D721Med (cell line): Measurements from ENCODE around the gene THBS3.

Experiments used
- DNase-seq: peaks from one replicate; pipeline ENCODE4 v3.0.0; 2011; ENCODE audit warnings: low spot score; ENCODE audit not compliant: insufficient read length
- FAIRE-seq: peaks from 2 replicates; lab custom pipeline; 2011; peaks lifted over from hg19 to GRCh38; lab: Jason Lieb, UNC
- CTCF ChIP-seq: IDR thresholded peaks from 2 replicates; pipeline ENCODE4 v1.5.1; 2012; ENCODE audit warnings: mild to moderate bottlenecking, control low read depth; ENCODE audit not compliant: insufficient read depth; ENCODE audit errors: missing control alignments

THBS3 gene

GRCh38 chr1:155206891-155207805, 549 bp downstream of the THBS3 start:
- FAIRE-seq (peak; percentile 16), DNase-seq (peak; percentile 78)
- TF ChIP-seq CTCF = peak; percentile 96

- DNase-seq (peak; percentile 10), FAIRE-seq (no peak)
- TF ChIP-seq CTCF = no peak
Measured at GRCh38 chr1:155205969-155206593, 1.6 kb downstream of the THBS3 start.

GRCh38 chr1:155205035-155205434, 2.7 kb downstream of the THBS3 start:
- FAIRE-seq (no peak), DNase-seq (no peak)
- no peak for TF ChIP-seq CTCF

DNA sequence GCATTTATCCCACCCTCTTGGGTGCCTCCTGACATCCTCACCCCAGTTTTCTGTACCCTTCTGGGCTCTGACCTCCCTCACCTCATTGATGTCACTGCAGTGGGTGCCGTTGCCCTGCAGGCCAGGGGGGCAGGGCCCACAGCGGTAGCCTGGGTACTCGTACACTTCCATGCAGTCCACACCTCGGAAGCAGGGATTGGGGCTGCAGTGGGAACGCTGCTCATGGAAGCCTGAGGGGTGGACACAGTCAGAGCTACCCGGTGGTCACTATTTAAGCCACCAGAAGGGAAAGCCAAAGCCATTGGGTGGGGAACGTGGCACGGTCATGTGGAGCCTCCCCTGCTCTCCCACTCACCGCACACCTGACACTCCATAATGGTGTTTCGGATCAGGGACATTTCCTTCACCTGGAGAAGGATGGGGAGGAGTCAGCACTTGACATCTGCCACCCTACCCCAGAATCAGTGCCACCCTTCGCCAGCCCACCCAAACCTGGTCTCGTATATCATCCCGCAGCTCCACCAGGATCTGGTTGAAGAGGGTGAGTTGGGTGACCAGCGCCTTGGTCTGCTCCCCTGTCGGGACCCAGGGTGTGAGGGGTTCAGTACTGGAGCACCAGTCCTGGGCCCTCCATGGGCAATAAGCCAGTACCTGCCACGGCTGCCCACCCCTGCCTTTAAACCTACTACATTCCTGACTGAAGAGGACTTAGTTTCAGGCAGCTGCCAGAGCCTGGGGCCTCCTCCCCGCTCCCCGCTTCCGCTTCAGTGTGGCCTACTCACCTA, 4.8 kb downstream of the THBS3 start:
- DNase-seq (peak; percentile 8), FAIRE-seq (no peak)
- no peak for TF ChIP-seq CTCF

DNA sequence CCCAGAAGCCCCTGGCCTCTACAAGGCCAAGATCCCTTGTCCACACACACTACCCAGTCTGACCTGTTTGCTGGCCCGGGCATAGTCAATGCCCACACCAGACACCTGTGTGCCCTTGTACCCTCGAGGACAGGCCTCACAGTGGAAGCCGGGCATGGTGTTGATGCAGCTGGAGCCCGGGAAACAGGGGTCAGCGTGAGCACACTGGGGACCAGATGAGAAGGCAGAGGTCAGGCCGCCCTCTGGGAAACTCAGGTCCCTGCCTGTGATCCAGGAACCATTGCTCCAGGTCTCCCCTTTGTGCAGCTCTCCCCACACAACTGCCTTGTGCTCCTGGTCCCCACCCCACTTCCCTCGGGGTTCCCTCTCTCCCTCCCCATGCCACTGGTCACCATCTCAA, 5.5 kb downstream of the THBS3 start:
- TF ChIP-seq CTCF = no peak
- peak; percentile 13 for DNase-seq
- no peak for FAIRE-seq

- no peak for FAIRE-seq
- TF ChIP-seq CTCF = no peak
Measured at GRCh38 chr1:155200920-155201319, 6.8 kb downstream of the THBS3 start.

More at GRCh38 chr1:155200920-155201319, 6.8 kb downstream of the THBS3 start:
- peak; percentile 10 for DNase-seq
